HEK293 (cell line): Measurements from ENCODE around the gene RUSF1.

Source experiments
- CTCF ChIA-PET: fragments of 350-600 bp; formaldehyde crosslinking; extraction: SDS; loops from one replicate; lab custom pipeline; 2021; ENCODE audit warnings: antibody characterized with exemption; lab: Yijun Ruan, JAX
- POLR2A ChIA-PET: fragments of 300-600 bp; formaldehyde crosslinking; extraction: SDS; loops from one replicate; lab custom pipeline; 2020; ENCODE audit warnings: antibody characterized with exemption, inconsistent platforms; lab: Yijun Ruan, JAX
- H3K27ac ChIP-seq: fragments of 200-500 bp; sonication (Bioruptor generic); 2 replicates; pipeline ENCODE4 v1.5.1; 2014; ENCODE audit warnings: low read depth, low read length, control low read depth, inconsistent platforms; ENCODE audit errors: extremely low read depth
- H3K36me3 ChIP-seq, 2 experiments: fragments of 200-500 bp in 1 of 2; sonication (Bioruptor generic) in 1 of 2; 1 replicate in 1 of 2; 2 replicates in 1 of 2; pipeline ENCODE4 v1.5.1; 2014 to 2017; ENCODE audit warnings: inconsistent platforms in 2 of 2, low read length in 2 of 2; ENCODE audit not compliant: control insufficient read depth in 2 of 2, insufficient read depth in 1 of 2
- H3K4me1 ChIP-seq: fragments of 200-500 bp; sonication (Bioruptor generic); 2 replicates; pipeline ENCODE4 v1.5.1; 2014; ENCODE audit warnings: mild to moderate bottlenecking, low read length, inconsistent platforms; ENCODE audit not compliant: control insufficient read depth, insufficient read depth
- H3K4me3 ChIP-seq: 2 replicates; pipeline ENCODE4 v1.5.1; 2011; ENCODE audit warnings: low read depth, mild to moderate bottlenecking, control low read depth, low read length, moderate library complexity
- H3K9me3 ChIP-seq: fragments of 200-500 bp; sonication (Bioruptor generic); 2 replicates; pipeline ENCODE4 v1.5.1; 2014; ENCODE audit warnings: low read depth, low read length, inconsistent platforms; ENCODE audit not compliant: control insufficient read depth, insufficient read depth
- ATF2 ChIP-seq: fragments of 450-650 bp; formaldehyde crosslinking; IDR thresholded peaks from 2 replicates; pipeline ENCODE4 v1.5.1; 2016; ENCODE audit warnings: missing biosample characterization, missing genetic modification characterization, low read depth
- GLIS1 ChIP-seq: fragments of 450-650 bp; formaldehyde crosslinking; IDR thresholded peaks from 2 replicates; pipeline ENCODE4 v1.5.1; 2016; ENCODE audit warnings: missing biosample characterization, missing genetic modification characterization
- GLIS2 ChIP-seq: fragments of 450-650 bp; formaldehyde crosslinking; IDR thresholded peaks from 2 replicates; pipeline ENCODE4 v1.5.1; 2016; ENCODE audit warnings: missing biosample characterization, missing genetic modification characterization
- INSM2 ChIP-seq: fragments of 450-650 bp; formaldehyde crosslinking; IDR thresholded peaks from 2 replicates; pipeline ENCODE4 v1.5.1; 2016; ENCODE audit warnings: missing biosample characterization, missing genetic modification characterization
- PRDM4 ChIP-seq: fragments of 450-650 bp; formaldehyde crosslinking; IDR thresholded peaks from 2 replicates; pipeline ENCODE4 v1.5.1; 2017; ENCODE audit warnings: missing biosample characterization, missing genetic modification characterization
- RBAK ChIP-seq: fragments of 450-650 bp; formaldehyde crosslinking; IDR thresholded peaks from 2 replicates; pipeline ENCODE4 v1.5.1; 2016; ENCODE audit warnings: missing biosample characterization, missing genetic modification characterization
- REST ChIP-seq: fragments of 450-650 bp; formaldehyde crosslinking; IDR thresholded peaks from 2 replicates; pipeline ENCODE4 v1.5.1; 2016; ENCODE audit warnings: missing biosample characterization, missing genetic modification characterization
- SCRT1 ChIP-seq: fragments of 450-650 bp; formaldehyde crosslinking; IDR thresholded peaks from 2 replicates; pipeline ENCODE4 v1.5.1; 2016; ENCODE audit warnings: missing biosample characterization, missing genetic modification characterization, borderline replicate concordance
- ZBTB21 ChIP-seq: fragments of 450-650 bp; formaldehyde crosslinking; IDR thresholded peaks from 2 replicates; pipeline ENCODE4 v1.5.1; 2017; ENCODE audit warnings: missing biosample characterization, missing genetic modification characterization
- ZBTB44 ChIP-seq: fragments of 450-650 bp; IDR thresholded peaks from 2 replicates; pipeline ENCODE4 v1.5.1; 2018; ENCODE audit warnings: missing biosample characterization, mild to moderate bottlenecking, missing genetic modification characterization
- ZFP37 ChIP-seq: fragments of 450-650 bp; formaldehyde crosslinking; IDR thresholded peaks from 2 replicates; pipeline ENCODE4 v1.5.1; 2016; ENCODE audit warnings: missing biosample characterization, missing genetic modification characterization
- ZNF10 ChIP-seq: fragments of 450-650 bp; formaldehyde crosslinking; IDR thresholded peaks from 2 replicates; pipeline ENCODE4 v1.5.1; 2017; ENCODE audit warnings: missing biosample characterization, missing genetic modification characterization
- ZNF18 ChIP-seq: fragments of 450-650 bp; formaldehyde crosslinking; IDR thresholded peaks from 2 replicates; pipeline ENCODE4 v1.5.1; 2016; ENCODE audit warnings: missing biosample characterization, missing genetic modification characterization
- ZNF239 ChIP-seq: fragments of 450-650 bp; formaldehyde crosslinking; IDR thresholded peaks from 2 replicates; pipeline ENCODE4 v1.5.1; 2016; ENCODE audit warnings: missing biosample characterization, missing genetic modification characterization
- ZNF423 ChIP-seq: fragments of 450-650 bp; formaldehyde crosslinking; IDR thresholded peaks from 2 replicates; pipeline ENCODE4 v1.5.1; 2016; ENCODE audit warnings: missing biosample characterization, missing genetic modification characterization
- ZNF580 ChIP-seq: fragments of 450-650 bp; formaldehyde crosslinking; IDR thresholded peaks from 2 replicates; pipeline ENCODE4 v1.5.1; 2016; ENCODE audit warnings: missing biosample characterization, missing genetic modification characterization
- ZNF654 ChIP-seq: fragments of 450-650 bp; formaldehyde crosslinking; IDR thresholded peaks from 2 replicates; pipeline ENCODE4 v1.5.1; 2016; ENCODE audit warnings: low read depth, missing biosample characterization, missing genetic modification characterization
- ZNF658 ChIP-seq: fragments of 450-650 bp; formaldehyde crosslinking; IDR thresholded peaks from 2 replicates; pipeline ENCODE4; 2016; ENCODE audit warnings: missing biosample characterization, missing genetic modification characterization
- ZNF747 ChIP-seq: fragments of 450-650 bp; formaldehyde crosslinking; IDR thresholded peaks from 2 replicates; pipeline ENCODE4 v1.5.1; 2016; ENCODE audit warnings: missing biosample characterization, missing genetic modification characterization
- ZSCAN18 ChIP-seq: fragments of 450-650 bp; formaldehyde crosslinking; IDR thresholded peaks from 2 replicates; pipeline ENCODE4 v1.5.1; 2016; ENCODE audit warnings: missing biosample characterization, missing genetic modification characterization

Gene RUSF1

GRCh38 chr16:31464781-31465260 is 43.4 kb downstream of the RUSF1 start (continued):
- TF ChIP-seq ZSCAN18 (tag by site-specific recombination) = no peak
- no peak for TF ChIP-seq ZNF10
- TF ChIP-seq ZNF747 = no peak
- no peak for TF ChIP-seq INSM2
- no peak for TF ChIP-seq GLIS2 (tag by site-specific recombination)
- no peak for TF ChIP-seq ZBTB44 (tag by site-specific recombination)
- TF ChIP-seq ZNF658 (tag by site-specific recombination) = no peak
- no peak for TF ChIP-seq GLIS1 (tag by site-specific recombination)
- no peak for TF ChIP-seq ATF2 (tag by site-specific recombination)

GRCh38 chr16:31464348-31464769 is 43.8 kb downstream of the RUSF1 start:
- peaks cover 0 to 49% of the 10 kb centered on the region in 2 experiments; a peak in 2 of 3 replicates for H3K36me3 ChIP-seq
- TF ChIP-seq ZFP37 (tag by site-specific recombination) (no peak), ZNF239 (tag by site-specific recombination) (no peak), ZBTB21 (tag by site-specific recombination) (no peak), SCRT1 (tag by site-specific recombination) (no peak), RBAK (tag by site-specific recombination) (no peak), REST (tag by site-specific recombination) (no peak), GLIS2 (tag by site-specific recombination) (no peak), ZNF423 (tag by site-specific recombination) (no peak), ZNF654 (tag by site-specific recombination) (no peak), ZNF580 (no peak), ZNF18 (no peak), ATF2 (tag by site-specific recombination) (no peak), PRDM4 (tag by site-specific recombination) (no peak), ZNF658 (tag by site-specific recombination) (no peak)
- TF ChIP-seq, all 188 proteins: peak for 0
- Histone ChIP-seq H3K4me1 (no peaks in the 10 kb centered on the region), H3K4me3 (no peak overlapping the region), H3K27ac (no peak overlapping the region), H3K9me3 (no peaks in the 10 kb centered on the region)
- ChIA-PET CTCF (no interaction called here), POLR2A (no interaction called here)
